ENCODE data around the gene CEP112.

DNA sequence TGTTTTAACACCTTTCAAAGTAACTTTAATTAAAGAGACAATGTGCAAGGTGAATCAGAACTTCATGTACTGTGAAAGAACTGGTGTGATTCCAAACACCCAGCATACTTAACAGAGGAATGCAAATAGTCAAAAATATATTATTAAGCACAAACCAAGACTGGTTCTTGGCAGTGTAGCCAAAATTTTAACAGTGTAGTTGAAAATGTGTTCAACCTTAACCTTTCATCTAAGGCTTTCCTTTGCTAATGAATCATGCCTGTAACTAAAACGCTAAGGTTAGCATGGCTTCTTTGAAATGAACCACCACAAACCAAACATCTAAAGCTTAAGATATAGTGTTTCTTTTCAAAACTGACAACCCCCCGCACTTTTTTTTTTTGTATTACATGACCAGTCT, 484.2 kb downstream of the CEP112 start:
- TF ChIP-seq, protein P1, sequence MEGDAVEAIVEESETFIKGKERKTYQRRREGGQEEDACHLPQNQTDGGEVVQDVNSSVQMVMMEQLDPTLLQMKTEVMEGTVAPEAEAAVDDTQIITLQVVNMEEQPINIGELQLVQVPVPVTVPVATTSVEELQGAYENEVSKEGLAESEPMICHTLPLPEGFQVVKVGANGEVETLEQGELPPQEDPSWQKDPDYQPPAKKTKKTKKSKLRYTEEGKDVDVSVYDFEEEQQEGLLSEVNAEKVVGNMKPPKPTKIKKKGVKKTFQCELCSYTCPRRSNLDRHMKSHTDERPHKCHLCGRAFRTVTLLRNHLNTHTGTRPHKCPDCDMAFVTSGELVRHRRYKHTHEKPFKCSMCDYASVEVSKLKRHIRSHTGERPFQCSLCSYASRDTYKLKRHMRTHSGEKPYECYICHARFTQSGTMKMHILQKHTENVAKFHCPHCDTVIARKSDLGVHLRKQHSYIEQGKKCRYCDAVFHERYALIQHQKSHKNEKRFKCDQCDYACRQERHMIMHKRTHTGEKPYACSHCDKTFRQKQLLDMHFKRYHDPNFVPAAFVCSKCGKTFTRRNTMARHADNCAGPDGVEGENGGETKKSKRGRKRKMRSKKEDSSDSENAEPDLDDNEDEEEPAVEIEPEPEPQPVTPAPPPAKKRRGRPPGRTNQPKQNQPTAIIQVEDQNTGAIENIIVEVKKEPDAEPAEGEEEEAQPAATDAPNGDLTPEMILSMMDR (IDR thresholded peaks at IDR 0.05) = no peak
- TF ChIP-seq ZFX (IDR thresholded peaks at IDR 0.05; ENCODE audit: borderline replicate concordance) = no peak
